ENCODE results near the gene APBA2.

- TF ChIP-seq POLR2AphosphoS5 (IDR thresholded peaks at IDR 0.05) (no peak), CTCF (IDR thresholded peaks at IDR 0.05) (no peak), POLR2A (IDR thresholded peaks at IDR 0.05) (no peak)
Measured at GRCh38 chr15:28902856-28903255, 17.1 kb downstream of the APBA2 start.

Data from transverse colon (tissue), 4 donors.